ENCODE measurements around the gene CDK5RAP2. TPM values are rescaled to one million over a fixed set of nuclear protein-coding genes. Genes with fewer than 3 reads are reported as not detected.

CDK5RAP2 gene
- total RNA-seq, 4 donors from 2014 or later = 27.3 to 158 (median 45.1) TPM

GRCh38 chr9:120583958-120584369 lies 4.0 kb upstream of the CDK5RAP2 start:
- no peak overlapping the region for H3K27ac ChIP-seq
- H3K27me3 ChIP-seq = no peaks in the 10 kb centered on the region
- H3K36me3 ChIP-seq = no peaks in the 10 kb centered on the region
- H3K4me3 ChIP-seq = no peak overlapping the region
- DNase-seq = peak in 2 of 3 donors; percentile 28 to 69
- TF ChIP-seq CTCF (IDR thresholded peaks at IDR 0.05) (no peak), POLR2A (IDR thresholded peaks at IDR 0.05) (no peak)
- H3K9me3 ChIP-seq = peaks cover 0 to 4% (median 0%) of the 10 kb centered on the region in 4 donors
- peaks cover 0 to 8% (median 4%) of the 10 kb centered on the region in 4 donors for H3K4me1 ChIP-seq

- Histone ChIP-seq H3K27me3 (no peaks in the 10 kb centered on the region), H3K4me1 (peaks cover 0 to 12% (median 5%) of the 10 kb centered on the region in 4 donors), H3K9me3 (peaks cover 0 to 4% (median 0%) of the 10 kb centered on the region in 4 donors), H3K4me3 (peak overlapping the region; percentile 73 to 98 (median 93)), H3K27ac (peak overlapping the region; percentile 62 to 86 (median 76)), H3K36me3 (no peaks in the 10 kb centered on the region)
- DNase-seq = no peak
- TF ChIP-seq POLR2A (IDR thresholded peaks at IDR 0.05) = no peak
- no peak for TF ChIP-seq CTCF (IDR thresholded peaks at IDR 0.05)
Observed at GRCh38 chr9:120579139-120580050, 572 bp downstream of the CDK5RAP2 start.

GRCh38 chr9:120574473-120574872 lies 5.5 kb downstream of the CDK5RAP2 start:
- H3K36me3 ChIP-seq = peaks cover 0 to 21% (median 0%) of the 10 kb centered on the region in 3 donors
- H3K4me1 ChIP-seq = peaks cover 0 to 17% (median 3%) of the 10 kb centered on the region in 4 donors
- DNase-seq = no peak
- H3K4me3 ChIP-seq = no peak overlapping the region
- no peaks in the 10 kb centered on the region for H3K27me3 ChIP-seq
- H3K9me3 ChIP-seq = no peaks in the 10 kb centered on the region
- no peak overlapping the region for H3K27ac ChIP-seq
- TF ChIP-seq CTCF (IDR thresholded peaks at IDR 0.05) = no peak
- TF ChIP-seq POLR2A (IDR thresholded peaks at IDR 0.05) = no peak

GRCh38 chr9:120572472-120572871 lies 7.5 kb downstream of the CDK5RAP2 start:
- no peak for TF ChIP-seq CTCF (IDR thresholded peaks at IDR 0.05)
- no peak for TF ChIP-seq POLR2A (IDR thresholded peaks at IDR 0.05)
- no peak for DNase-seq
- H3K27ac ChIP-seq = peak overlapping the region in 1 of 4 donors; percentile 25
- no peaks in the 10 kb centered on the region for H3K9me3 ChIP-seq
- H3K27me3 ChIP-seq = no peaks in the 10 kb centered on the region
- H3K4me1 ChIP-seq = peaks cover 0 to 8% (median 0%) of the 10 kb centered on the region in 4 donors
- peaks cover 0 to 39% (median 0%) of the 10 kb centered on the region in 3 donors for H3K36me3 ChIP-seq
- H3K4me3 ChIP-seq = no peak overlapping the region

- H3K27ac ChIP-seq = peak overlapping the region in 1 of 4 donors; percentile 25
- TF ChIP-seq CTCF (IDR thresholded peaks at IDR 0.05) (no peak), POLR2A (IDR thresholded peaks at IDR 0.05) (no peak)
- DNase-seq = no peak
- H3K27me3 ChIP-seq = no peaks in the 10 kb centered on the region
- no peak overlapping the region for H3K4me3 ChIP-seq
- peaks cover 0 to 8% (median 0%) of the 10 kb centered on the region in 4 donors for H3K4me1 ChIP-seq
- H3K9me3 ChIP-seq = no peaks in the 10 kb centered on the region
- H3K36me3 ChIP-seq = peaks cover 0 to 46% (median 0%) of the 10 kb centered on the region in 3 donors
Observed at GRCh38 chr9:120571443-120572257, 8.3 kb downstream of the CDK5RAP2 start.

All from Peyer's patch (tissue), 4 donors.